SU-DHL-6 (cell line): Measurements from ENCODE around the gene SPSB1.

ENCODE experiments used
- H2AFZ ChIP-seq: fragments of 200-600 bp; sonication (generic); 2 replicates; pipeline ENCODE4 v1.6.1; 2014; ENCODE audit warnings: low read depth, mild to moderate bottlenecking, moderate library complexity, mixed read lengths, antibody characterized with exemption, low read length; ENCODE audit not compliant: severe bottlenecking
- H3F3A ChIP-seq: fragments of 200-600 bp; shearing (Covaris generic); 2 replicates; pipeline ENCODE4 v1.6.0; 2016; ENCODE audit warnings: antibody characterized with exemption, mild to moderate bottlenecking; ENCODE audit not compliant: insufficient read depth
- H3K27ac ChIP-seq: fragments of 200-600 bp; sonication (generic); 2 replicates; pipeline ENCODE4 v1.5.1; 2016; ENCODE audit warnings: low read depth, mild to moderate bottlenecking, low read length, moderate library complexity, mixed read lengths
- H3K27me3 ChIP-seq: fragments of 200-600 bp; sonication (generic), shearing (Covaris generic); 2 replicates; pipeline ENCODE4 v1.6.0; 2014; ENCODE audit warnings: mild to moderate bottlenecking, low read length
- H3K36me3 ChIP-seq: fragments of 200-600 bp; sonication (generic); 2 replicates; pipeline ENCODE4 v1.6.1; 2014; ENCODE audit warnings: mild to moderate bottlenecking, low read length, mixed read lengths
- H3K4me2 ChIP-seq: fragments of 300-600, 200-600 bp; shearing (Covaris generic), sonication (generic); 2 replicates; pipeline ENCODE4 v1.6.0; 2014; ENCODE audit warnings: low read length, low read depth, mild to moderate bottlenecking; ENCODE audit not compliant: poor library complexity, severe bottlenecking
- H3K4me3 ChIP-seq: fragments of 200-600 bp; sonication (generic); 2 replicates; pipeline ENCODE4 v1.5.1; 2014; ENCODE audit warnings: antibody characterized with exemption, low read length, mild to moderate bottlenecking, mixed read lengths; ENCODE audit not compliant: insufficient read depth, poor library complexity, severe bottlenecking
- H3K79me2 ChIP-seq: fragments of 200-600 bp; sonication (generic); 2 replicates; pipeline ENCODE4 v1.6.1; 2014; ENCODE audit warnings: mild to moderate bottlenecking, low read length, moderate library complexity; ENCODE audit not compliant: insufficient read depth
- H3K9ac ChIP-seq: fragments of 200-600 bp; sonication (generic); 2 replicates; pipeline ENCODE4 v1.7.0; 2014; ENCODE audit warnings: mild to moderate bottlenecking, low read length
- H3K9me2 ChIP-seq: fragments of 200-600 bp; sonication (generic); replicated peaks from 2 replicates; pipeline ENCODE4 v1.6.1; 2014; ENCODE audit warnings: low read length; ENCODE audit not compliant: insufficient read depth
- H3K9me3 ChIP-seq: fragments of 200-600 bp; sonication (generic); 2 replicates; pipeline ENCODE4 v1.6.1; 2014; ENCODE audit warnings: low read length, mixed read lengths; ENCODE audit not compliant: insufficient read depth
- H4K20me1 ChIP-seq: fragments of 200-600 bp; sonication (generic); 2 replicates; pipeline ENCODE4 v1.6.1; 2014; ENCODE audit warnings: low read depth, mild to moderate bottlenecking, antibody characterized with exemption, low read length, moderate library complexity, mixed read lengths
- EZH2phosphoT487 ChIP-seq: fragments of 200-600 bp; sonication (generic), shearing (Covaris generic); conservative IDR thresholded peaks from 2 replicates; pipeline ENCODE4 v1.6.1; 2018; ENCODE audit warnings: mild to moderate bottlenecking, antibody characterized with exemption, low read length, moderate library complexity, mixed read lengths
- TF ChIP-seq, protein P1 (sequence below): fragments of 200-600 bp; sonication (generic); IDR thresholded peaks from one replicate; pipeline ENCODE4 v1.5.1; 2017; ENCODE audit warnings: antibody characterized with exemption, mild to moderate bottlenecking, low read length, moderate library complexity; ENCODE audit not compliant: insufficient read depth, poor library complexity, severe bottlenecking

The SPSB1 gene

DNA sequence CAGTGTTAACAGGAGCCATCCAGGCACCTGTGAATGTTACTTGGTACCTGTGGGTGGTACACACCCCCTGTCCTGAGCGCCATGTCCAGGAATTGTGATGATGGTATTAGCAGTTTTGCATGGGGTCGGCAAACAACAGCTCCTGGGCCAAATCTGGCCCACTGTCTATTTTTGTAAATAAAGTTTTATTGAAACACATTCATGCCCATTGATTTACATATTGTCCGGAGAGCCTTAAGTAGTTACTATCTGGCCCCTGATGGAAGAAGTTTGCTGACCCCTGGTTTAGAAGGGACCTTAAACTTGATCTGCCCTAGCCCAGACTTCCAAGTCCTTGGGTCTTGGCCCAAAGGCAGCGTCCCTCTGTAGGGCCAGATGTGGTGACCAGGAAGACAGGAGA, 58.3 kb downstream of the SPSB1 start:
- TF ChIP-seq, protein P1, sequence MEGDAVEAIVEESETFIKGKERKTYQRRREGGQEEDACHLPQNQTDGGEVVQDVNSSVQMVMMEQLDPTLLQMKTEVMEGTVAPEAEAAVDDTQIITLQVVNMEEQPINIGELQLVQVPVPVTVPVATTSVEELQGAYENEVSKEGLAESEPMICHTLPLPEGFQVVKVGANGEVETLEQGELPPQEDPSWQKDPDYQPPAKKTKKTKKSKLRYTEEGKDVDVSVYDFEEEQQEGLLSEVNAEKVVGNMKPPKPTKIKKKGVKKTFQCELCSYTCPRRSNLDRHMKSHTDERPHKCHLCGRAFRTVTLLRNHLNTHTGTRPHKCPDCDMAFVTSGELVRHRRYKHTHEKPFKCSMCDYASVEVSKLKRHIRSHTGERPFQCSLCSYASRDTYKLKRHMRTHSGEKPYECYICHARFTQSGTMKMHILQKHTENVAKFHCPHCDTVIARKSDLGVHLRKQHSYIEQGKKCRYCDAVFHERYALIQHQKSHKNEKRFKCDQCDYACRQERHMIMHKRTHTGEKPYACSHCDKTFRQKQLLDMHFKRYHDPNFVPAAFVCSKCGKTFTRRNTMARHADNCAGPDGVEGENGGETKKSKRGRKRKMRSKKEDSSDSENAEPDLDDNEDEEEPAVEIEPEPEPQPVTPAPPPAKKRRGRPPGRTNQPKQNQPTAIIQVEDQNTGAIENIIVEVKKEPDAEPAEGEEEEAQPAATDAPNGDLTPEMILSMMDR: no peak
- TF ChIP-seq EZH2phosphoT487: no peak
- H3K79me2 ChIP-seq: no peaks in the 10 kb centered on the region
- H3K4me3 ChIP-seq: no peak overlapping the region
- no peaks in the 10 kb centered on the region for H4K20me1 ChIP-seq
- no peaks in the 10 kb centered on the region for H3F3A ChIP-seq
- H2AFZ ChIP-seq: no peak overlapping the region
- no peaks in the 10 kb centered on the region for H3K27me3 ChIP-seq
- no peak overlapping the region for H3K9ac ChIP-seq
- H3K9me2 ChIP-seq: no peaks in the 10 kb centered on the region
- H3K36me3 ChIP-seq: no peaks in the 10 kb centered on the region
- H3K27ac ChIP-seq: no peak overlapping the region
- H3K9me3 ChIP-seq: no peaks in the 10 kb centered on the region
- H3K4me2 ChIP-seq: no peak overlapping the region

DNA sequence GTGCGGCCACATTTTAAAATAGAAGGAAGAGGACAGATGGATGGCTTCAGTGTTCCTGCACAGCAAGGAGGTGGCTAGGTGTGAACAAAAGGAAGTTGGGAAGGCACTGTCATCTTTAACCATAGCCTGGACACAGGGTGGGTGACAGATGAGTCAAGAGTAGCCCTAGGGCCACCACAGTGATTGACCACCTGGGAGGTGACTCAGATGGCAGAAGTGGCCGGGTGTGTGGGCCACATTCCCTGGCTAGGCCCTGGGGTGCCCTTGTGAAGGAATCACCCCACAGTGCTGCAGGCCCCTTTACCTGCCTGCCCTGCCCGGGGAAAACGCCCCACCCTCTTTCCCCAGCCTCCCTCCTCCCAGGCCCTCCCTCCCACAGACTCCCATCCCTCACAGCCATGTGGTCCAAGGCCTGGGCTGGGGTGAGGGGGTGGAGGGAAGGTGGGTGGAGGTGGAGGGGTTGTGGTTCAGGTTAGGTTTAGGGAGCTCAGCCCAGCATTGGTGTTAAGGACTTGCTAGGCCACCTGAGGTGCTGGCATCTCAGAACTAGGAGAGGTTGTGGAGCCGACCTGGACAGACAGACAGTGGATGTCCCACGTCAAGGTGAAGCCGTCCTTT, 59.1 kb downstream of the SPSB1 start:
- Histone ChIP-seq H4K20me1 (no peaks in the 10 kb centered on the region), H3K4me3 (no peak overlapping the region), H3K9ac (no peak overlapping the region), H3K27me3 (no peaks in the 10 kb centered on the region), H3K9me2 (no peaks in the 10 kb centered on the region), H2AFZ (no peak overlapping the region), H3F3A (no peaks in the 10 kb centered on the region), H3K79me2 (no peaks in the 10 kb centered on the region), H3K27ac (no peak overlapping the region), H3K4me2 (no peak overlapping the region), H3K9me3 (no peaks in the 10 kb centered on the region), H3K36me3 (no peaks in the 10 kb centered on the region)
- no peak for TF ChIP-seq EZH2phosphoT487
- TF ChIP-seq, protein P1: no peak

GRCh38 chr1:9352377-9353134, 59.9 kb downstream of the SPSB1 start:
- Histone ChIP-seq H3K9ac (no peak overlapping the region), H4K20me1 (no peaks in the 10 kb centered on the region), H3K9me3 (no peaks in the 10 kb centered on the region), H3K4me3 (no peak overlapping the region), H3K27me3 (no peaks in the 10 kb centered on the region), H3F3A (no peaks in the 10 kb centered on the region), H2AFZ (no peak overlapping the region), H3K9me2 (no peaks in the 10 kb centered on the region), H3K79me2 (no peaks in the 10 kb centered on the region), H3K27ac (no peak overlapping the region), H3K36me3 (no peaks in the 10 kb centered on the region), H3K4me2 (no peak overlapping the region)
- TF ChIP-seq EZH2phosphoT487: no peak
- TF ChIP-seq, protein P1: no peak
